ENCODE data around the gene RHBDL2.

RHBDL2 gene

DNA sequence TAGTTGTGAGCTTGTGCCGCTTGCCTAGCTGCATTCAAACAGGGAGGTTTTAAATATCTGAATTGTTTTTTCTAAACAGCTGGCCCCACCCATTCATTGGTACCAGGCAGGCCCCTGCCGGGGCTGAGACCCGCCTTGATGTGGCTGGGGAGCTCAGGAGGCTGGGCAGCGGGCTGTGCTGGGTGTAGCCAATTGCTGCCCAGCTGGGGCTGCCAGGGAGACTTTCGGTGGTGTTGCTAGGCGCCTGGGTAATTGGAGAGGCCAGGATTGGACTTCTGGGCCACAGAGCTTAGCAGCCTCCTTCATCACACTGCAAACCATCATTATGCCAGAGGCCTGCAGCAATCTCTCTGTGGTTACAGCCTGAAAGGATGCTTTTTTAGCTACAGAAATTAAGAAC, 12.2 kb downstream of the RHBDL2 start:
- TF ChIP-seq, protein P1, sequence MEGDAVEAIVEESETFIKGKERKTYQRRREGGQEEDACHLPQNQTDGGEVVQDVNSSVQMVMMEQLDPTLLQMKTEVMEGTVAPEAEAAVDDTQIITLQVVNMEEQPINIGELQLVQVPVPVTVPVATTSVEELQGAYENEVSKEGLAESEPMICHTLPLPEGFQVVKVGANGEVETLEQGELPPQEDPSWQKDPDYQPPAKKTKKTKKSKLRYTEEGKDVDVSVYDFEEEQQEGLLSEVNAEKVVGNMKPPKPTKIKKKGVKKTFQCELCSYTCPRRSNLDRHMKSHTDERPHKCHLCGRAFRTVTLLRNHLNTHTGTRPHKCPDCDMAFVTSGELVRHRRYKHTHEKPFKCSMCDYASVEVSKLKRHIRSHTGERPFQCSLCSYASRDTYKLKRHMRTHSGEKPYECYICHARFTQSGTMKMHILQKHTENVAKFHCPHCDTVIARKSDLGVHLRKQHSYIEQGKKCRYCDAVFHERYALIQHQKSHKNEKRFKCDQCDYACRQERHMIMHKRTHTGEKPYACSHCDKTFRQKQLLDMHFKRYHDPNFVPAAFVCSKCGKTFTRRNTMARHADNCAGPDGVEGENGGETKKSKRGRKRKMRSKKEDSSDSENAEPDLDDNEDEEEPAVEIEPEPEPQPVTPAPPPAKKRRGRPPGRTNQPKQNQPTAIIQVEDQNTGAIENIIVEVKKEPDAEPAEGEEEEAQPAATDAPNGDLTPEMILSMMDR (IDR thresholded peaks at IDR 0.05; ENCODE audit: low read depth, low read length), result no peak
- TF ChIP-seq EZH2phosphoT487 (IDR thresholded peaks at IDR 0.05; ENCODE audit: low read depth), result no peak
- Histone ChIP-seq H4K20me1 (ENCODE audit: insufficient read depth, low read length) (no peaks in the 10 kb centered on the region), H3K9ac (ENCODE audit: low read length) (no peak overlapping the region), H2AFZ (ENCODE audit: low read depth, low read length) (no peak overlapping the region), H3K4me2 (ENCODE audit: low read length) (no peak overlapping the region), H3K4me3 (ENCODE audit: low read length) (no peak overlapping the region), H3K4me1 (ENCODE audit: low read length) (no peaks in the 10 kb centered on the region), H3K79me2 (ENCODE audit: low read length) (no peaks in the 10 kb centered on the region), H3K27me3 (ENCODE audit: low read depth, low read length) (no peaks in the 10 kb centered on the region), H3K27ac (ENCODE audit: low read length) (no peak overlapping the region), H3K36me3 (replicated peaks; ENCODE audit: low read depth, low read length) (no peaks in the 10 kb centered on the region), H3K9me3 (ENCODE audit: insufficient read depth, low read length) (no peaks in the 10 kb centered on the region)

DNA sequence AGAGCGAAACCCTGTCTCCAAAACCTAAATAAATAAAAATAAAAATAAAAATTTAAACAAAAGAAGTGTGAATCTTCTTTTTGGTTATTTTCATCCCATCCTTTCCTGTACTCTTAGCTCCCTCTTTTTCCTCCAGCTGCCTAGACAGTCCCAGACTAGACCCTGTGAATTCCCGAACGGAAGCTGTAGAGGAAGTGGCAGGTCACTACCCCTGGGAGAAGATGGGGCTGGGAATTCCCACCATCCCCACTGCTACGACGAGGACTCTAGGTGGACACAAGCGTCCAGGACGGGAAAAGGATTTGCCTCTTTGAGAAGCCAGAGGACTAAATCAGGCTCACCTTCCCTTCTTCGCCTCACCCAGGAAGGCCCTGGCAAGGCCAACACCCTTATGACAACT, 12.6 kb downstream of the RHBDL2 start:
- Histone ChIP-seq H3K9ac (ENCODE audit: low read length) (no peak overlapping the region), H3K79me2 (ENCODE audit: low read length) (no peaks in the 10 kb centered on the region), H3K4me2 (ENCODE audit: low read length) (no peak overlapping the region), H3K36me3 (replicated peaks; ENCODE audit: low read depth, low read length) (no peaks in the 10 kb centered on the region), H3K27me3 (ENCODE audit: low read depth, low read length) (no peaks in the 10 kb centered on the region), H2AFZ (ENCODE audit: low read depth, low read length) (no peak overlapping the region), H3K27ac (ENCODE audit: low read length) (no peak overlapping the region), H3K4me1 (ENCODE audit: low read length) (no peaks in the 10 kb centered on the region), H3K4me3 (ENCODE audit: low read length) (no peak overlapping the region), H4K20me1 (ENCODE audit: insufficient read depth, low read length) (no peaks in the 10 kb centered on the region), H3K9me3 (ENCODE audit: insufficient read depth, low read length) (no peaks in the 10 kb centered on the region)
- TF ChIP-seq EZH2phosphoT487 (IDR thresholded peaks at IDR 0.05; ENCODE audit: low read depth), result no peak
- TF ChIP-seq, protein P1 (IDR thresholded peaks at IDR 0.05; ENCODE audit: low read depth, low read length), result no peak

DNA sequence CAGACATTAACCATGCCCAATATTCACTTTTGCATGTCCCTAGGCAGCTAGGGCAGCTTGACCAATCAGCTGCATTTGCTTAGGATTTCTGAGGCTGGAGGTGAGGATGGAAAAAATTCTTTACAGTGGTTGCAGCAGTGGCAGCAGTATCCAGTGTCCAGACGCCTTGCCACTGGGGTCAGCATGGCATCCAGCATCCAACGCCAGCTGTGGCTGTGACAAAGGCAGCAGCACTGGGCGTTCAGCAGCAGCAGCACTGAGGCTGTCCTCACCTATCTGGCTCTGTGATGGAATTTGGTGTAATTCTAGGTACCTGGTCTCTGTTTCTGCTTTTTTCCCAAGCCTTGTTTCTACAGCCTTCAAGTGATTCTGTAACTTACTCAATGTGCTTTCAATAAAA, 15.5 kb downstream of the RHBDL2 start:
- no peak for TF ChIP-seq EZH2phosphoT487 (IDR thresholded peaks at IDR 0.05; ENCODE audit: low read depth)
- TF ChIP-seq, protein P1 (IDR thresholded peaks at IDR 0.05; ENCODE audit: low read depth, low read length), result no peak
- Histone ChIP-seq H3K4me3 (ENCODE audit: low read length) (no peak overlapping the region), H2AFZ (ENCODE audit: low read depth, low read length) (no peak overlapping the region), H3K4me2 (ENCODE audit: low read length) (no peak overlapping the region), H3K9ac (ENCODE audit: low read length) (no peak overlapping the region), H3K9me3 (ENCODE audit: insufficient read depth, low read length) (no peaks in the 10 kb centered on the region), H3K36me3 (replicated peaks; ENCODE audit: low read depth, low read length) (no peaks in the 10 kb centered on the region), H3K79me2 (ENCODE audit: low read length) (no peaks in the 10 kb centered on the region), H3K27me3 (ENCODE audit: low read depth, low read length) (no peaks in the 10 kb centered on the region), H3K27ac (ENCODE audit: low read length) (no peak overlapping the region), H4K20me1 (ENCODE audit: insufficient read depth, low read length) (no peaks in the 10 kb centered on the region), H3K4me1 (ENCODE audit: low read length) (no peaks in the 10 kb centered on the region)

DNA sequence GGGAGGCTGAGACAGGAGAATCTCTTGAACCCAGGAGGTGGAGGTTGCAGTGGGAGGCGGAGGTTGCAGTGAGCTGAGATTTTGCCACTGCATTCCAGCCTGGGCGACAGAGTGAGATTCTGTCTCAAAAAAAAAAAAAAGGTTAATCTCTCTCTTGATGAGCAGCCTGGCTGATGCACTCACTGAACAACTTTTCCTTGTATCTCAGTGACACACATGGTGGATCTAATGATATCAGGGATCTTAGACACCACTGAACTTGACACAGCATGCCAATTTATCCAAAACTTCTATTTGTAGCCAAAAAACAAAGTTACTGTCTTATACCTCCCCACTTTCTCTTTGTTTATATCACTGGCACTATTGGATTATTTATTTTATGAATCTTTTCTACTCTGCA, 16.2 kb downstream of the RHBDL2 start:
- H2AFZ ChIP-seq (ENCODE audit: low read depth, low read length), result no peak overlapping the region
- H3K4me1 ChIP-seq (ENCODE audit: low read length), result no peaks in the 10 kb centered on the region
- no peaks in the 10 kb centered on the region for H3K9me3 ChIP-seq (ENCODE audit: insufficient read depth, low read length)
- H3K4me2 ChIP-seq (ENCODE audit: low read length), result no peak overlapping the region
- H3K36me3 ChIP-seq (replicated peaks; ENCODE audit: low read depth, low read length), result no peaks in the 10 kb centered on the region
- no peaks in the 10 kb centered on the region for H3K27me3 ChIP-seq (ENCODE audit: low read depth, low read length)
- H4K20me1 ChIP-seq (ENCODE audit: insufficient read depth, low read length), result no peaks in the 10 kb centered on the region
- H3K9ac ChIP-seq (ENCODE audit: low read length), result no peak overlapping the region
- no peaks in the 10 kb centered on the region for H3K79me2 ChIP-seq (ENCODE audit: low read length)
- H3K4me3 ChIP-seq (ENCODE audit: low read length), result no peak overlapping the region
- no peak overlapping the region for H3K27ac ChIP-seq (ENCODE audit: low read length)
- TF ChIP-seq EZH2phosphoT487 (IDR thresholded peaks at IDR 0.05; ENCODE audit: low read depth), result no peak
- TF ChIP-seq, protein P1 (IDR thresholded peaks at IDR 0.05; ENCODE audit: low read depth, low read length), result no peak

Measured in OCI-LY3 (cell line).